Stimulated activated CD8-positive, alpha-beta memory T cell treated with anti-CD3 and anti-CD28 coated beads, Interleukin-12 subunit alpha, Interleukin-12 subunit beta, amount 100 ng/mL, for 24 hours (primary cell): ENCODE data around the gene ARSD.
"Not testable (repeated sequence)": the region's sequence is repeated elsewhere in the genome, so short reads cannot be mapped to it uniquely, and the experiment has no call there.

Source experiments
- DNase-seq: peaks from one replicate; pipeline ENCODE4 v3.0.0-alpha.2; 2020; ENCODE audit errors: extremely low read depth

ARSD gene

GRCh38 chrX:2892816-2893215, 36.3 kb downstream of the ARSD start:
- DNase-seq, result no peak

GRCh38 chrX:2890536-2891460, 38.3 kb downstream of the ARSD start:
- DNase-seq, result not testable (repeated sequence)

- not testable (repeated sequence) for DNase-seq
Measured at GRCh38 chrX:2889706-2890490, 39.2 kb downstream of the ARSD start.

GRCh38 chrX:2889045-2889605, 40.0 kb downstream of the ARSD start:
- no peak for DNase-seq

GRCh38 chrX:2888309-2888708, 40.8 kb downstream of the ARSD start:
- DNase-seq, result no peak

GRCh38 chrX:2883770-2884169, 45.4 kb downstream of the ARSD start:
- DNase-seq, result no peak

GRCh38 chrX:2879670-2880069, 49.5 kb downstream of the ARSD start:
- DNase-seq, result no peak

- DNase-seq, result no peak
Measured at GRCh38 chrX:2878563-2878962, 50.6 kb downstream of the ARSD start.

- DNase-seq, result no peak
Measured at GRCh38 chrX:2875798-2876399, 53.2 kb downstream of the ARSD start.

GRCh38 chrX:2875136-2875481, 54.0 kb downstream of the ARSD start:
- no peak for DNase-seq

- DNase-seq, result no peak
Measured at GRCh38 chrX:2874222-2875135, 54.7 kb downstream of the ARSD start.

- no peak for DNase-seq
Measured at GRCh38 chrX:2872671-2873277, 56.4 kb downstream of the ARSD start.

GRCh38 chrX:2871831-2872230, 57.3 kb downstream of the ARSD start:
- DNase-seq, result no peak

- no peak for DNase-seq
Measured at GRCh38 chrX:2870650-2871049, 58.5 kb downstream of the ARSD start.

GRCh38 chrX:2867206-2867605, 61.9 kb downstream of the ARSD start:
- DNase-seq, result no peak

GRCh38 chrX:2863646-2864045, 65.5 kb downstream of the ARSD start:
- DNase-seq, result no peak

- DNase-seq, result no peak
Measured at GRCh38 chrX:2862404-2862803, 66.7 kb downstream of the ARSD start.

- DNase-seq, result no peak
Measured at GRCh38 chrX:2859197-2859797, 69.8 kb downstream of the ARSD start.

GRCh38 chrX:2857566-2857965, 71.6 kb downstream of the ARSD start:
- DNase-seq, result no peak

GRCh38 chrX:2855761-2856160, 73.4 kb downstream of the ARSD start:
- no peak for DNase-seq
